G401.6 (cell line): ENCODE data around the gene CHAF1A.
A peak's percentile ranks its signal among the peaks of the same experiment; 100 is the strongest.

ENCODE experiments used
- FAIRE-seq: peaks from 2 replicates; lab custom pipeline; 2012; peaks lifted over from hg19 to GRCh38; lab: Jason Lieb, UNC

CHAF1A gene

GRCh38 chr19:4402171-4403004 is at the start of gene CHAF1A:
CHAF1A (plus strand) TSS chr19:4402640; CDS start chr19:4402763, 123 bp downstream.
- peak; percentile 98 for FAIRE-seq

- no peak for FAIRE-seq
These were observed 49.7 kb upstream of the CHAF1A start for GRCh38 chr19:4352701-4353121.

- no peak for FAIRE-seq
These were observed 48.2 kb upstream of the CHAF1A start for GRCh38 chr19:4354282-4354681.

GRCh38 chr19:4354897-4355296 is 47.5 kb upstream of the CHAF1A start:
- FAIRE-seq: no peak

- no peak for FAIRE-seq
These were observed 45.2 kb upstream of the CHAF1A start for GRCh38 chr19:4357095-4357797.

- no peak for FAIRE-seq
These were observed 44.5 kb upstream of the CHAF1A start for GRCh38 chr19:4357921-4358326.

- FAIRE-seq: no peak
These were observed 43.5 kb upstream of the CHAF1A start for GRCh38 chr19:4358709-4359626.

- no peak for FAIRE-seq
These were observed 42.8 kb upstream of the CHAF1A start for GRCh38 chr19:4359627-4360000.

GRCh38 chr19:4360081-4360569 is 42.3 kb upstream of the CHAF1A start:
- FAIRE-seq: no peak

GRCh38 chr19:4360641-4361151 is 41.7 kb upstream of the CHAF1A start:
- no peak for FAIRE-seq

GRCh38 chr19:4361152-4362046 is 41.0 kb upstream of the CHAF1A start:
- FAIRE-seq: no peak

GRCh38 chr19:4362101-4362828 is 40.2 kb upstream of the CHAF1A start:
- FAIRE-seq: no peak

GRCh38 chr19:4362831-4363545 is 39.5 kb upstream of the CHAF1A start:
- no peak for FAIRE-seq

GRCh38 chr19:4363571-4364304 is 38.7 kb upstream of the CHAF1A start:
- FAIRE-seq: no peak

GRCh38 chr19:4365341-4365740 is 37.1 kb upstream of the CHAF1A start:
- no peak for FAIRE-seq

- FAIRE-seq: no peak
These were observed 36.4 kb upstream of the CHAF1A start for GRCh38 chr19:4365791-4366665.

- FAIRE-seq: no peak
These were observed 35.6 kb upstream of the CHAF1A start for GRCh38 chr19:4366666-4367335.
